Loucy (cell line): ENCODE results near the gene PGAM5.

ENCODE experiments used
- H2AFZ ChIP-seq: fragments of 200-600 bp; sonication (generic); 2 replicates; pipeline ENCODE4 v1.6.0; 2016; ENCODE audit warnings: antibody characterized with exemption, mild to moderate bottlenecking, low read length, moderate library complexity
- H3F3A ChIP-seq: fragments of 200-600 bp; 2 replicates; pipeline ENCODE4 v1.6.0; 2016; ENCODE audit warnings: antibody characterized with exemption, low read depth, mild to moderate bottlenecking
- H3K27me3 ChIP-seq: fragments of 200-600 bp; sonication (generic); 2 replicates; pipeline ENCODE4 v1.6.1; 2014; ENCODE audit warnings: low read length, mild to moderate bottlenecking; ENCODE audit not compliant: insufficient read depth, poor library complexity, severe bottlenecking
- H3K36me3 ChIP-seq: fragments of 200-600 bp; sonication (generic); 2 replicates; pipeline ENCODE4 v1.6.1; 2016; ENCODE audit warnings: low read length; ENCODE audit not compliant: insufficient read depth
- H3K4me1 ChIP-seq: fragments of 200-600 bp; sonication (generic); 2 replicates; pipeline ENCODE4 v1.5.1; 2014; ENCODE audit warnings: low read length, mild to moderate bottlenecking; ENCODE audit not compliant: insufficient read depth, poor library complexity, severe bottlenecking
- H3K4me2 ChIP-seq: fragments of 200-600 bp; sonication (generic); 2 replicates; pipeline ENCODE4 v1.6.0; 2014; ENCODE audit warnings: antibody characterized with exemption, low read length, low read depth, mild to moderate bottlenecking; ENCODE audit not compliant: poor library complexity, severe bottlenecking
- H3K4me3 ChIP-seq: fragments of 200-600 bp; sonication (generic); 2 replicates; pipeline ENCODE4 v1.5.1; 2014; ENCODE audit warnings: low read length, mild to moderate bottlenecking, mixed read lengths; ENCODE audit not compliant: poor library complexity, severe bottlenecking
- H3K79me2 ChIP-seq: fragments of 200-600 bp; sonication (generic); 2 replicates; pipeline ENCODE4 v1.6.1; 2014; ENCODE audit warnings: low read length; ENCODE audit not compliant: insufficient read depth
- H3K9ac ChIP-seq: fragments of 200-600 bp; sonication (generic); 2 replicates; pipeline ENCODE4 v1.6.0; 2014; ENCODE audit warnings: mild to moderate bottlenecking, low read depth, low read length, moderate library complexity; ENCODE audit not compliant: poor library complexity, severe bottlenecking
- H3K9me2 ChIP-seq: fragments of 200-600 bp; sonication (generic); replicated peaks from 2 replicates; pipeline ENCODE4 v1.6.1; 2016; ENCODE audit warnings: low read depth, low read length, mixed read lengths
- H3K9me3 ChIP-seq: fragments of 200-600 bp; sonication (generic); 2 replicates; pipeline ENCODE4 v1.6.1; 2014; ENCODE audit warnings: mild to moderate bottlenecking, antibody characterized with exemption, low read length, low read depth; ENCODE audit not compliant: insufficient read depth
- H4K20me1 ChIP-seq: fragments of 200-600 bp; sonication (generic); 2 replicates; pipeline ENCODE4 v1.6.0; 2014; ENCODE audit warnings: antibody characterized with exemption, low read length, mild to moderate bottlenecking; ENCODE audit not compliant: insufficient read depth, poor library complexity, severe bottlenecking
- EZH2phosphoT487 ChIP-seq: fragments of 200-600 bp; IDR thresholded peaks from 2 replicates; pipeline ENCODE4 v1.6.1; 2018; ENCODE audit warnings: antibody characterized with exemption, mild to moderate bottlenecking, moderate library complexity, borderline replicate concordance
- TF ChIP-seq, protein P1 (sequence below): fragments of 200-600 bp; sonication (generic); conservative IDR thresholded peaks from 2 replicates; pipeline ENCODE4 v1.5.1; 2014; ENCODE audit warnings: mild to moderate bottlenecking, antibody characterized with exemption, low read length

Gene PGAM5

DNA sequence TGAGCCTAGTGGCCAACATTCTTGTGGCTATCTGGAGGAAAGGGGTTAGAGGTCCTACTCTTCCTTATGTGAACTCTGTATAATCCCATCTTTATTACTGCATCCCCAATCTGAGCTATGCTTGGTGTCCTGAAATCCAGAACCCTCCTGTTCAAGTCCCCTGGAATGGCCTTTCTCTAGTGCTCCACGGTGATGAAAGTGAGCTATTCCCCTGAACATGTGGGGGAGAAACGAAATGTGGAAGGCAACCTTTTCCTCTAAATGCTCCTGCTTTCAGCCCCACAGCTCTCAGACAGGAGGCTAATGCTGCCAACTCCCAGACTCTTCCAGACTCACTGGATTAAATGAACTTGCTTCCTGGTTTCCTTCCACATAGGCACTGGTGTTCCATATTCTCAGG is 2.5 kb upstream of the PGAM5 start:
- no peaks in the 10 kb centered on the region for H3K9me3 ChIP-seq
- H3K4me1 ChIP-seq, result peaks cover 15% of the 10 kb centered on the region
- no peak overlapping the region for H2AFZ ChIP-seq
- peaks cover 3% of the 10 kb centered on the region; the same call in 1 of the 2 replicates for H3K36me3 ChIP-seq
- H3K4me3 ChIP-seq, result no peak overlapping the region
- no peak overlapping the region for H3K9ac ChIP-seq
- no peaks in the 10 kb centered on the region for H3K9me2 ChIP-seq
- no peak for TF ChIP-seq EZH2phosphoT487
- TF ChIP-seq, protein P1, sequence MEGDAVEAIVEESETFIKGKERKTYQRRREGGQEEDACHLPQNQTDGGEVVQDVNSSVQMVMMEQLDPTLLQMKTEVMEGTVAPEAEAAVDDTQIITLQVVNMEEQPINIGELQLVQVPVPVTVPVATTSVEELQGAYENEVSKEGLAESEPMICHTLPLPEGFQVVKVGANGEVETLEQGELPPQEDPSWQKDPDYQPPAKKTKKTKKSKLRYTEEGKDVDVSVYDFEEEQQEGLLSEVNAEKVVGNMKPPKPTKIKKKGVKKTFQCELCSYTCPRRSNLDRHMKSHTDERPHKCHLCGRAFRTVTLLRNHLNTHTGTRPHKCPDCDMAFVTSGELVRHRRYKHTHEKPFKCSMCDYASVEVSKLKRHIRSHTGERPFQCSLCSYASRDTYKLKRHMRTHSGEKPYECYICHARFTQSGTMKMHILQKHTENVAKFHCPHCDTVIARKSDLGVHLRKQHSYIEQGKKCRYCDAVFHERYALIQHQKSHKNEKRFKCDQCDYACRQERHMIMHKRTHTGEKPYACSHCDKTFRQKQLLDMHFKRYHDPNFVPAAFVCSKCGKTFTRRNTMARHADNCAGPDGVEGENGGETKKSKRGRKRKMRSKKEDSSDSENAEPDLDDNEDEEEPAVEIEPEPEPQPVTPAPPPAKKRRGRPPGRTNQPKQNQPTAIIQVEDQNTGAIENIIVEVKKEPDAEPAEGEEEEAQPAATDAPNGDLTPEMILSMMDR, result no peak
- H3K4me2 ChIP-seq, result no peak overlapping the region
- H3K27me3 ChIP-seq, result no peaks in the 10 kb centered on the region
- peaks cover 9% of the 10 kb centered on the region for H4K20me1 ChIP-seq
- H3K79me2 ChIP-seq, result peaks cover 33% of the 10 kb centered on the region
- H3F3A ChIP-seq, result no peaks in the 10 kb centered on the region

DNA sequence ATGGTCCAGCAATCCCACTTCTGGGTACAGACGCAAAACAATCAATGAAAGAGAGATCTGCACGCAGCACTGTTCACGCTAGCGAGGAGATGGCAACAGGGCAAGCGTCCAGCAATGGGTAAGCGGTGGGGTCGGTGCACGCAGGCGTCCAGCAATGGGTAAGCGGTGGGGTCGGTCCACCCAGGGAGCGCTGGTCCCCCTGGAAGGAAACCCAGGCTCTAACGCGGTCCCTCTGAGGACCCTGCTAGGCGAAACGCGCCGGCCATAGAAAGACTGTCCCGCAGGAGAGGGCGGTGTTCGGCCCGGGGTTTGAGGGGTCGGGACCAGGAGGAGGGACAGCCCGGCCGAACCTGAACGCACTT is 618 bp upstream of the PGAM5 start:
- Histone ChIP-seq H2AFZ (peak overlapping the region; percentile 94), H3K27me3 (no peaks in the 10 kb centered on the region), H3F3A (no peaks in the 10 kb centered on the region), H3K36me3 (peaks cover 6% of the 10 kb centered on the region; the same call in 1 of the 2 replicates), H3K79me2 (peaks cover 51% of the 10 kb centered on the region), H3K4me1 (peaks cover 14% of the 10 kb centered on the region), H3K4me3 (peak overlapping the region; percentile 77), H3K9me3 (no peaks in the 10 kb centered on the region), H4K20me1 (peaks cover 16% of the 10 kb centered on the region), H3K4me2 (peak overlapping the region; percentile 83), H3K9me2 (no peaks in the 10 kb centered on the region), H3K9ac (peak overlapping the region; percentile 78)
- TF ChIP-seq EZH2phosphoT487, result no peak
- TF ChIP-seq, protein P1, result no peak

- peaks cover 51% of the 10 kb centered on the region for H3K79me2 ChIP-seq
Observed at GRCh38 chr12:132711080-132711843, 620 bp downstream of the PGAM5 start.

More at GRCh38 chr12:132711080-132711843, 620 bp downstream of the PGAM5 start:
- Histone ChIP-seq H3K36me3 (peaks cover 7% of the 10 kb centered on the region; the same call in 1 of the 2 replicates), H3F3A (no peaks in the 10 kb centered on the region), H3K9me2 (no peaks in the 10 kb centered on the region), H3K9ac (peak overlapping the region; percentile 78), H2AFZ (peak overlapping the region; percentile 54; the same call in 1 of the 2 replicates), H3K4me1 (peaks cover 14% of the 10 kb centered on the region), H3K4me3 (peak overlapping the region; percentile 77), H3K9me3 (no peaks in the 10 kb centered on the region), H3K4me2 (peak overlapping the region; percentile 79), H3K27me3 (no peaks in the 10 kb centered on the region), H4K20me1 (peaks cover 16% of the 10 kb centered on the region)
- TF ChIP-seq, protein P1, result no peak
- TF ChIP-seq EZH2phosphoT487, result no peak
